ENCODE results near the gene ZNF45. TPM values are rescaled to one million over a fixed set of nuclear protein-coding genes. Genes with fewer than 3 reads are reported as not detected.

Gene ZNF45
- total and polyA plus RNA-seq, 2 donors (not counting 3 experiments of a cell fraction or from before 2014, with no cell fraction given): 6.1 to 10.8 TPM

GRCh38 chr19:43906774-43907173 lies 28.3 kb downstream of the ZNF45 start:
- DNase-seq (ENCODE audit: low read depth, low spot score) (no peak), FAIRE-seq (no peak)
- Histone ChIP-seq H2AFZ (ENCODE audit: low read depth, low read length) (no peak overlapping the region), H3K27ac (ENCODE audit: insufficient read depth, low read depth, low read length) (no peak overlapping the region), H3K9ac (replicated peaks; ENCODE audit: extremely low read depth, insufficient read depth, low read length) (no peak overlapping the region), H4K20me1 (replicated peaks; ENCODE audit: control insufficient read depth, extremely low read depth, insufficient read depth, low read length) (no peaks in the 10 kb centered on the region), H3K4me3 (replicated peaks in 1 of 3; ENCODE audit: insufficient read depth in 1 of 3, low read depth in 1 of 3, low read length in 3 of 3) (no peak overlapping the region), H3K79me2 (ENCODE audit: control insufficient read depth, insufficient read depth, low read length) (no peaks in the 10 kb centered on the region), H3K9me1 (replicated peaks; ENCODE audit: control insufficient read depth, extremely low read depth, insufficient read depth, low read length) (no peaks in the 10 kb centered on the region), H3K4me2 (ENCODE audit: insufficient read depth, low read length) (no peak overlapping the region), H3K4me1 (ENCODE audit: control insufficient read depth, extremely low read depth, insufficient read depth, low read length) (peaks cover 3% of the 10 kb centered on the region), H3K9me3 (replicated peaks; ENCODE audit: control insufficient read depth, insufficient read depth, low read length) (no peaks in the 10 kb centered on the region), H3K36me3 (ENCODE audit: control insufficient read depth in 2 of 2, extremely low read depth in 1 of 2, insufficient read depth in 2 of 2, low read length in 2 of 2) (no peaks in the 10 kb centered on the region), H3K27me3 (ENCODE audit: control insufficient read depth in 2 of 2, insufficient read depth in 2 of 2, low read length in 2 of 2) (no peaks in the 10 kb centered on the region)
- TF ChIP-seq MAX (IDR thresholded peaks at IDR 0.05; ENCODE audit: insufficient read depth, insufficient read length): no peak
- TF ChIP-seq FOS (IDR thresholded peaks at IDR 0.05; ENCODE audit: borderline replicate concordance, insufficient read depth, low read length): no peak
- ChIA-PET POLR2A (no interaction called here), CTCF (no interaction called here)
- dilution Hi-C loops (cut with MboI; ENCODE audit: extremely low pct_ligation_motif_present, low sequenced_read_pairs): no loop called here
- no TSS peak for BruUV-seq (replicated peaks)
- intact Hi-C loops (cut with micrococcal nuclease): no loop called here

- ChIA-PET CTCF (no interaction called here), POLR2A (no interaction called here)
- Histone ChIP-seq H3K4me1 (ENCODE audit: control insufficient read depth, extremely low read depth, insufficient read depth, low read length) (peaks cover 8% of the 10 kb centered on the region), H4K20me1 (replicated peaks; ENCODE audit: control insufficient read depth, extremely low read depth, insufficient read depth, low read length) (no peaks in the 10 kb centered on the region), H3K4me2 (ENCODE audit: insufficient read depth, low read length) (no peak overlapping the region), H2AFZ (ENCODE audit: low read depth, low read length) (no peak overlapping the region), H3K9me1 (replicated peaks; ENCODE audit: control insufficient read depth, extremely low read depth, insufficient read depth, low read length) (no peaks in the 10 kb centered on the region), H3K27ac (ENCODE audit: insufficient read depth, low read depth, low read length) (no peak overlapping the region), H3K27me3 (ENCODE audit: control insufficient read depth in 2 of 2, insufficient read depth in 2 of 2, low read length in 2 of 2) (no peaks in the 10 kb centered on the region), H3K9ac (replicated peaks; ENCODE audit: extremely low read depth, insufficient read depth, low read length) (no peak overlapping the region), H3K9me3 (replicated peaks; ENCODE audit: control insufficient read depth, insufficient read depth, low read length) (no peaks in the 10 kb centered on the region), H3K79me2 (ENCODE audit: control insufficient read depth, insufficient read depth, low read length) (no peaks in the 10 kb centered on the region), H3K36me3 (ENCODE audit: control insufficient read depth in 2 of 2, extremely low read depth in 1 of 2, insufficient read depth in 2 of 2, low read length in 2 of 2) (no peaks in the 10 kb centered on the region), H3K4me3 (replicated peaks in 1 of 3; ENCODE audit: insufficient read depth in 1 of 3, low read depth in 1 of 3, low read length in 3 of 3) (no peak overlapping the region)
- TF ChIP-seq POLR2AphosphoS5 (IDR thresholded peaks at IDR 0.05; ENCODE audit: insufficient read depth, low read depth, low read length): no peak
- TF ChIP-seq EZH2 (IDR thresholded peaks at IDR 0.05; ENCODE audit: borderline replicate concordance, low read depth, low read length, severe bottlenecking): no peak
- TF ChIP-seq GATA2 (IDR thresholded peaks at IDR 0.05; ENCODE audit: insufficient read depth, insufficient read length, low read depth, low read length): no peak
- no peak for TF ChIP-seq MAX (IDR thresholded peaks at IDR 0.05; ENCODE audit: insufficient read depth, insufficient read length)
- no peak for TF ChIP-seq POLR2A (IDR thresholded peaks at IDR 0.05; ENCODE audit: low read depth, low read length)
- TF ChIP-seq JUN (IDR thresholded peaks at IDR 0.05; ENCODE audit: borderline replicate concordance, insufficient read depth, insufficient read length, low read depth): no peak
- no peak for TF ChIP-seq MYC (IDR thresholded peaks at IDR 0.05; ENCODE audit: low read depth, low read length)
- TF ChIP-seq CTCF (IDR thresholded peaks at IDR 0.05; ENCODE audit: extremely low read depth in 1 of 2, insufficient read depth in 1 of 2, low read depth in 1 of 2, low read length in 2 of 2): no peak
- TF ChIP-seq FOS (IDR thresholded peaks at IDR 0.05; ENCODE audit: borderline replicate concordance, insufficient read depth, low read length): no peak
- intact Hi-C loops (cut with micrococcal nuclease) (no loop called here), dilution Hi-C loops (cut with MboI; ENCODE audit: extremely low pct_ligation_motif_present, low sequenced_read_pairs) (no loop called here)
- BruUV-seq (replicated peaks): no TSS peak
- FAIRE-seq: no peak
- DNase-seq (ENCODE audit: low read depth, low spot score): no peak
Measured at GRCh38 chr19:43905897-43906296, 29.2 kb downstream of the ZNF45 start.
